Immature natural killer cell (primary cell): ENCODE results near the gene POC1A. TPM values are rescaled to one million over a fixed set of nuclear protein-coding genes. Genes with fewer than 3 reads are reported as not detected.
A peak's percentile ranks its signal among the peaks of the same experiment; 100 is the strongest.
"Not testable (repeated sequence)": the region's sequence is repeated elsewhere in the genome, so short reads cannot be mapped to it uniquely, and the experiment has no call there.

ENCODE experiments used
- DNase-seq, 3 donors: peaks; one replicate each; pipeline ENCODE4 v3.0.0; 2022; ENCODE audit warnings: mixed read lengths in 1 of 3
- H3K27ac Mint-ChIP-seq, 6 donors: one replicate each; pipeline ENCODE4 v1.8.0; 2020; ENCODE audit warnings: mixed read lengths in 6 of 6, mild to moderate bottlenecking in 5 of 6, inconsistent platforms in 4 of 6, moderate library complexity in 3 of 6
- H3K27me3 Mint-ChIP-seq, 3 donors: one replicate each; pipeline ENCODE4 v1.8.0; 2020 to 2021; ENCODE audit warnings: low read depth in 3 of 3, mild to moderate bottlenecking in 3 of 3, mixed read lengths in 3 of 3, moderate library complexity in 3 of 3, inconsistent platforms in 1 of 3
- H3K36me3 Mint-ChIP-seq, 3 donors: one replicate each; pipeline ENCODE4 v1.8.0; 2020; ENCODE audit warnings: mixed read lengths in 3 of 3, inconsistent platforms in 2 of 3, mild to moderate bottlenecking in 2 of 3
- H3K4me1 Mint-ChIP-seq, 2 donors: one replicate each; pipeline ENCODE4 v1.8.0; 2020; ENCODE audit warnings: inconsistent platforms in 2 of 2, mild to moderate bottlenecking in 2 of 2, mixed read lengths in 2 of 2, moderate library complexity in 1 of 2
- H3K4me3 Mint-ChIP-seq, 5 donors: one replicate each; pipeline ENCODE4 v1.8.0; 2020; ENCODE audit warnings: mild to moderate bottlenecking in 5 of 5, mixed read lengths in 5 of 5, inconsistent platforms in 3 of 5, moderate library complexity in 3 of 5
- H3K9me3 Mint-ChIP-seq, 6 donors: one replicate each; pipeline ENCODE4 v1.8.0; 2020; ENCODE audit warnings: mild to moderate bottlenecking in 6 of 6, mixed read lengths in 6 of 6, inconsistent platforms in 4 of 6, moderate library complexity in 3 of 6
- polyA plus RNA-seq, 3 donors: library from polyadenylated mRNA; unstranded; fragments of 300-500 nt; fragmentation: Illumina TruSeq; gene quantifications; one replicate each; pipeline ENCODE4 v1.2.3, GENCODE V29; 2021

Gene POC1A
- polyA plus RNA-seq, 3 donors from 2014 or later: 2.9 to 4.0 TPM; not detected in 1

DNA sequence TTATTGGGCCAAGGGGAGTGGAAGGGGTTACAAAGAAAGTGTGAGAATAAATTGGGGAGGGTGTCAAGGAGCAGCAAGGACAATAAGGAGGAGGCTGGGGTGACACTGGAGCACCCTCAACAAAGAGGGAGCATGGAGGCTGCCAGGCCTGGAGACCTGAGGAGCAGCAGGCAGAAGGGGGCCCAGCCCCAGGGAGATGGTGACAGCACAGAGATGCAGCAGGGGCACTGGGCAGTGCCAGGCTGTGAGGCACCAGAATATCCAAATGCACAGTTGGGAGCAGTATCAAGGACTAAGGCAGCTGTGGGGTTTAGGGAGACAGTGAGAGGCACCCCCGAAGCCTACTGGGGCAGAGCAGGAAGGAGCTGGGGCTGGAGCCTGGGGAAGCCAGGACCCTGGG lies 24.3 kb upstream of the POC1A start:
- no peak for DNase-seq
- Mint-ChIP-seq H3K4me3 (no peak overlapping the region), H3K27me3 (peaks cover 0 to 2% (median 2%) of the 10 kb centered on the region in 3 donors), H3K27ac (no peak overlapping the region), H3K36me3 (no peaks in the 10 kb centered on the region), H3K4me1 (peaks cover 27 to 31% of the 10 kb centered on the region in 2 donors), H3K9me3 (no peaks in the 10 kb centered on the region)

- not testable (repeated sequence) for H3K4me3 Mint-ChIP-seq, H3K9me3 Mint-ChIP-seq, H3K27ac Mint-ChIP-seq, H3K36me3 Mint-ChIP-seq, H3K27me3 Mint-ChIP-seq, DNase-seq
- peaks cover 23 to 27% of the 10 kb centered on the region in 2 donors for H3K4me1 Mint-ChIP-seq
These were observed 23.9 kb upstream of the POC1A start for GRCh38 chr3:52178126-52178525.

- H3K27ac Mint-ChIP-seq: no peak overlapping the region
- H3K4me1 Mint-ChIP-seq: peaks cover 18 to 22% of the 10 kb centered on the region in 2 donors
- H3K4me3 Mint-ChIP-seq: no peak overlapping the region
- peaks cover 0 to 3% (median 2%) of the 10 kb centered on the region in 3 donors for H3K27me3 Mint-ChIP-seq
- no peaks in the 10 kb centered on the region for H3K9me3 Mint-ChIP-seq
- no peak for DNase-seq
- H3K36me3 Mint-ChIP-seq: no peaks in the 10 kb centered on the region
These were observed 23.4 kb upstream of the POC1A start for GRCh38 chr3:52177701-52178042.

DNA sequence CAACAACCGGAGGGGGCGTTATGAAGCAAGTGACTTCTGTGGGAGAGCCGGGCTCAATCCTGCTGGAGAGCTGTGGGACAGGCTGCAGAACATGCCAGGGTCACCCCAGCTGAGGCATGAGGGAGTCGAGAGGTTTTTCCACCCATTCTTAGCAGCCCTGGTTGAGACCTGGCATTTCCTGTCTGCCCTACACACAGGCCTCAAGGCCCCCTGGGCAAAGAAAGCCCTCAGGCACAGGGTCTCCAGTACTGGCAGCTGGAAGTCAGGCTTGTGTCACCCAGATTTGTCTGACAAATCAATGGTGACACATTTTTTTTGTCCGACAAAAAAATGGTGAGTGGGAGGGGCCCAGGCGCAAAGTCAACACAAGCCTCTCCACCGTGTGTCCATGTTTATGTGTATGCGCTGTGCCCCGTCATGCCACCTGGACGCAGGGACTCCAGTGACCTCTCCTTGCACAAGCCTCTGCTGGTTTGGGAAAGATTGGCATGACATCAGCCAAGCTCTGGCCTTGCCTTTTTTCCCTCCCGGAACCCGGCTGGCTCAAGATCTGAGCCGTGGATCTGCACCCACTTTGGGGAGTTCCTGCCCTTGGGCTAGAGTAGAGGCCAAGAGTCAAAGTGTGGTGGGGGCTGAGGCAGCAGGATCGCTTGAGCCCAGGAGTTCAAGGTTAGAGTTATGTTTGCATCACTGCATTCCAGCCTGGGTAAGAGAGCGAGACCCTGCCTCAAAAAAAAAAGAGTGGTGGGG lies 22.9 kb upstream of the POC1A start:
- Mint-ChIP-seq H3K27me3 (peaks cover 0 to 3% (median 2%) of the 10 kb centered on the region in 3 donors), H3K36me3 (no peaks in the 10 kb centered on the region), H3K4me3 (no peak overlapping the region), H3K27ac (no peak overlapping the region), H3K9me3 (no peaks in the 10 kb centered on the region), H3K4me1 (peaks cover 13 to 17% of the 10 kb centered on the region in 2 donors)
- DNase-seq: no peak

DNA sequence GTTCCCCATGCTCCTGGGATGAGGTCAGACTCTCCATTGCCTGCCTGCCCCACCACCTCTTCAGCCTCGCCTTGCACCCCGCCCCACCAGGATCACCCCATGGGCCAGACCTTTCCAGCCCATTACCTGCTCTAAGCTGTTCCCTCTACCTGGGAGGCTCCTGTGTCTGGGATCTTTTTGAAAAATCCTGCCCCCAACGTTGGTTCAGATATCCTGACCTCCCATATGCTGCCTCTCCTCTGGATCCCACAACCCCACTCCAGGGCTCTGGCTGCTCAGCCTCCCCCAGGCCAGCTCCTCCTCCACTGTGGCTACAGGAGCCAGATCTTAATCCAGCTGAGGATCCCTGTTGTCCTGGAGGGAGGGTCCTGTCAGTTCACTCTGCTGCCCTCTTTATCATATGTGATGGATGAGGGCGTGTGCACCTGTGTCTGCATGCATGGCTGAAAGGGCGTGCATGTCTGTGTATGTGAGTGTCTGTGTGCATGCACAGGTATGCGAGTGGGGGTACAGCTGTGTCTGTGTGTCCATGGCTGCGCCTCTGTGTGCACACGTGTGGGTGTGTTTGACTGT lies 22.0 kb upstream of the POC1A start:
- Mint-ChIP-seq H3K4me1 (peaks cover 4 to 8% of the 10 kb centered on the region in 2 donors), H3K9me3 (no peaks in the 10 kb centered on the region), H3K27me3 (peaks cover 0 to 3% (median 2%) of the 10 kb centered on the region in 3 donors), H3K36me3 (no peaks in the 10 kb centered on the region), H3K4me3 (no peak overlapping the region), H3K27ac (peak overlapping the region in 1 of 6 donors; percentile 62)
- DNase-seq: no peak

DNA sequence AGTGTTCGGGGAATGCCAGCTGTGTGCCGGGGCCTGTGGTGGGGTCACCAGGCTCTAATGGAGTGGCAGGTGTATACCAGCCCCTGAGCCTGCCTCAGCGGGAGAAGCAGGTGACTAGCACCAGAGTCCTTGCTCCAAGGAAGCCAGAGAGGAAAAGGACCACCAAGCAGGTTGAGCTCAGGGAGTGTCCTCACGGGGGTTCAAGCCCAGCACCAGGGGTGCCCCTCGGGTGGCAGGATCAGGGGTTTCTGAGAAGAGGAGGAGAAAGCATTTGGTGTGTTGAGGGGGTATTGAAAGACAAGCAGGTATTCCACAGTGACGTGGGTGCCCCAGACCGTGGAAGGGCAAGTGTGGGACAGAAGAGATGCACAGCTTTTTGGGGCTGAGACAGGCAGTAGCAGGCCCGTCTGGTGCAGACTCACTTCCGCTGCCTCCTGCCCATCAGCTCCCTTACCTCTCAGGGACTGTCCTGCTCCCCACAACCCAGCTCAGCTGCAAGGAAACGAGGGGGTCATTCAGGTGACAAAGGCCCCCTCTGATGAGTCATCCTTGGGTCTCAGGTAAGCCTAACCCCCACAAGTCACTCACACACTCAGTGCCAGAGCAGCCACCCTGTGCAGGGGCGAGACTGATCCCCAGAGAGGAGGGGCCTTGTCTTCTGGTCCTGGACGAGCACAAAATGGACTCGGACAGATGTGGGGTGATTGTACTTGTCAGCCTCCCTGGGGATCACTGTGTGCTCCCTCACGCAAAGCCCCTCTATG lies 21.4 kb upstream of the POC1A start:
- Mint-ChIP-seq H3K9me3 (no peaks in the 10 kb centered on the region), H3K27ac (peak overlapping the region in 1 of 6 donors; percentile 53), H3K4me1 (peaks cover 1 to 2% of the 10 kb centered on the region in 2 donors), H3K27me3 (peaks cover 0 to 3% (median 2%) of the 10 kb centered on the region in 3 donors), H3K4me3 (no peak overlapping the region), H3K36me3 (no peaks in the 10 kb centered on the region)
- DNase-seq: no peak

DNA sequence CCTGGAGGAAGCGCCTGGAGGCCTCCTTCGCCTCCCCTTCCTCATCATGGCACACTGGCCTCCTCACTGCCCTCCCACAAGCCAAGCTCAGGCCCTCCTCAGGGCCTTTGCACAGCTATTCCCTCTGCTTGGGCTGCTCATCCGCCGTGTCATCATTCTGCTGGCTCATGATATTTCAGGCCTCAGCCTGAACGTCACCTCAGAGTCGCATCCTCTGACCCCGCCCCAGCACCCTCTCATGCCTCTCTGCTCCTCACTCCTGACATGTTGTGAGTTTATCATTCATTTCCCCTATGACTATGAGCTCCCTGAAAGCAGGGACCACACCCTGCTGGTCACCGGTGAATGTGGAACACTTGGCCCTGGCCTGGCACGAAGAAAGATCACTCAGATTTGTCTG lies 20.7 kb upstream of the POC1A start:
- H3K4me1 Mint-ChIP-seq: no peaks in the 10 kb centered on the region
- H3K27ac Mint-ChIP-seq: no peak overlapping the region
- peaks cover 0 to 3% (median 2%) of the 10 kb centered on the region in 3 donors for H3K27me3 Mint-ChIP-seq
- H3K9me3 Mint-ChIP-seq: no peaks in the 10 kb centered on the region
- no peak for DNase-seq
- H3K4me3 Mint-ChIP-seq: no peak overlapping the region
- no peaks in the 10 kb centered on the region for H3K36me3 Mint-ChIP-seq

- no peak for DNase-seq
- Mint-ChIP-seq H3K9me3 (no peaks in the 10 kb centered on the region), H3K27me3 (peaks cover 0 to 2% (median 2%) of the 10 kb centered on the region in 3 donors), H3K4me1 (no peaks in the 10 kb centered on the region), H3K4me3 (no peak overlapping the region), H3K36me3 (no peaks in the 10 kb centered on the region), H3K27ac (no peak overlapping the region)
These were observed 18.9 kb upstream of the POC1A start for GRCh38 chr3:52173101-52173500.

DNA sequence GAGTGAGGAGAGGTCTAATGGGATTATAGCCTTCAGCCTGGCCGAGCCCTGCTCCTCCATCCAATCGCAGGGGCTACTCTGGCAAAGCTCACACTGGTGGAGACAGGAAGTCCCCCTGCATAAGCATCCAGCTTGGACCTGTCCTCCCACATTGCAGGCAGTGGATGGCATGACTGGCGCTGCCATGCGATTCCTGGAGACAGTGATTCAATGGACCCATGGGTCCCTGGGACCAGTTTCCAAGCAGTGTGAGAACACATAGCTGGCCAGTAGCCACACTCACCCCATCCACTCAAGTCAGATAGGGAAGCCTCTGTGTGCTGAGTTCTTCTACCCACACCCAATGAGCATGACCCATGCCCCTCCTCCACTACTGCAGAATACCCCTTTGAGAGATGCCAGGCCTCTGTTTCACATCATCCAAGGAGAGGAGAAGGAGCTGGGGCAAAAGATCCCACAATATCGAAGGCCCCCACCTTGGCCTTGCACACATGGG lies 18.1 kb upstream of the POC1A start:
- Mint-ChIP-seq H3K36me3 (no peaks in the 10 kb centered on the region), H3K4me3 (no peak overlapping the region), H3K9me3 (no peaks in the 10 kb centered on the region), H3K27ac (no peak overlapping the region), H3K4me1 (no peaks in the 10 kb centered on the region), H3K27me3 (peaks cover 0 to 4% (median 2%) of the 10 kb centered on the region in 3 donors)
- no peak for DNase-seq

DNA sequence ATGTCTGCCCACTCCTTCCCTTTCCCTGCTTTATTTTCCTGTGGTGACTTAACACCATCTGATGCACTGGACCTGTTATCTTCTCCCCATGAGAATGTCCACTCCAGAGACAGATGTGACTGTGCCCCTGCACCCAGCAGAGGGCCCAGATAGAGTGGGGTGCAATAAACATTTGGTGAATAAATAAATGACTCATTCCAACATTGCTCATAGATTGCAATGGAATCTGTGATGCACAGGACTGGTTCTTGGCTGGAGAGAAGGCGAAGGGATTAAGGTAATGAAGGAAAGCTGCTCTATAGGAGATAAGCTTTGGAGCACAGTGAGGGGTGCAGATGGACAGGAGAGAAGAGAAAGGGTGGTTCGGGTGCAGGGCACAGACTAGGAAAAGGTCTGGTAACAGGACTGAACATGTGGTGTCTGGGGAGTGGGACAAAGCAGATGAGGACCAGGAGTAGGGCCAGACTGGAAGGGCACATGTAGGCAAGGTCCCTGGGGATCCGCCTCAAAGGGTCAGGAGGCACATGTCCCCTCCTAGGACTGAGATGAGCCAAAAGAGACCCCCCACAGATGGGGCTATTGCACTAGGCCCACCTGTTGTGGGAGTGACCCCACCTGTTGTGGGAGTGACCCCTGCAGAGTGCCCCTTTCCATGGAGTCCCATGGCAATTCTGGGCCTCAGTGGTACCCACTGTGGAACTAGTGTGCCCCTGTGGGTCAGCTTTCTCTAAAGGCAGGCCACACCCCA lies 17.5 kb upstream of the POC1A start:
- Mint-ChIP-seq H3K27me3 (peaks cover 0 to 4% (median 2%) of the 10 kb centered on the region in 3 donors), H3K27ac (peak overlapping the region in 2 of 6 donors; percentile 7 to 36), H3K4me3 (no peak overlapping the region), H3K9me3 (no peaks in the 10 kb centered on the region), H3K36me3 (no peaks in the 10 kb centered on the region), H3K4me1 (no peaks in the 10 kb centered on the region)
- no peak for DNase-seq

GRCh38 chr3:52170217-52170616 lies 16.0 kb upstream of the POC1A start:
- not testable (repeated sequence) for H3K4me3 Mint-ChIP-seq, DNase-seq, H3K27me3 Mint-ChIP-seq, H3K9me3 Mint-ChIP-seq, H3K36me3 Mint-ChIP-seq, H3K27ac Mint-ChIP-seq, H3K4me1 Mint-ChIP-seq

DNA sequence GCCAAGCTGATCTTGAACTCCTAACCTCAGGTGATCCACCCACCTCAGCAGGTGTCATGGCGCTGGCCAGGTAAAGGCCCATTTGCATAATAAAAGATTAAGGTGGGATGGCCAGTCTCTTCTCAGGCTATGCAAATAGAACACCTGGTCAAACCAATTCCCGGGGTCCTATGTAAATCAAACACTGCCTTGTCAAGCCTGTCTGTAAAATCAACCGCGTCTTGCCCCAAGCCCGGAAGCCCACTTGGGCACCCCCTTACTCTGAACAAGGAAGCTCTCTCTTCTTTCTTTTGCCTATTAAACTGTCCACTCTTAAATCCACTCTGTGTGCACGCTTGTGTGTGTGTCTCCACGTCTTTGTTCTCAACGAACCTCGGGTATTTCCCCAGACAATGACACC lies 13.0 kb upstream of the POC1A start:
- no peak for DNase-seq
- H3K27ac Mint-ChIP-seq: no peak overlapping the region
- no peaks in the 10 kb centered on the region for H3K9me3 Mint-ChIP-seq
- no peaks in the 10 kb centered on the region for H3K36me3 Mint-ChIP-seq
- no peak overlapping the region for H3K4me3 Mint-ChIP-seq
- no peaks in the 10 kb centered on the region for H3K4me1 Mint-ChIP-seq
- peaks cover 0 to 3% (median 0%) of the 10 kb centered on the region in 3 donors for H3K27me3 Mint-ChIP-seq

GRCh38 chr3:52162250-52162872 lies 8.1 kb upstream of the POC1A start:
- DNase-seq: no peak
- peaks cover 0 to 1% (median 0%) of the 10 kb centered on the region in 3 donors for H3K27me3 Mint-ChIP-seq

More at GRCh38 chr3:52162250-52162872, 8.1 kb upstream of the POC1A start:
- Mint-ChIP-seq H3K27ac (no peak overlapping the region), H3K9me3 (no peaks in the 10 kb centered on the region), H3K4me3 (no peak overlapping the region), H3K36me3 (no peaks in the 10 kb centered on the region), H3K4me1 (no peaks in the 10 kb centered on the region)
